GM21825 (cell line): Measurements from ENCODE around the gene MEX3C.

Experiments
- ATAC-seq: cut with Tn5 transposase; IDR thresholded peaks from one replicate; pipeline ENCODE4 v1.9.1; 2021; ENCODE audit warnings: mild to moderate bottlenecking, moderate library complexity; ENCODE audit not compliant: unreplicated experiment

MEX3C gene

DNA sequence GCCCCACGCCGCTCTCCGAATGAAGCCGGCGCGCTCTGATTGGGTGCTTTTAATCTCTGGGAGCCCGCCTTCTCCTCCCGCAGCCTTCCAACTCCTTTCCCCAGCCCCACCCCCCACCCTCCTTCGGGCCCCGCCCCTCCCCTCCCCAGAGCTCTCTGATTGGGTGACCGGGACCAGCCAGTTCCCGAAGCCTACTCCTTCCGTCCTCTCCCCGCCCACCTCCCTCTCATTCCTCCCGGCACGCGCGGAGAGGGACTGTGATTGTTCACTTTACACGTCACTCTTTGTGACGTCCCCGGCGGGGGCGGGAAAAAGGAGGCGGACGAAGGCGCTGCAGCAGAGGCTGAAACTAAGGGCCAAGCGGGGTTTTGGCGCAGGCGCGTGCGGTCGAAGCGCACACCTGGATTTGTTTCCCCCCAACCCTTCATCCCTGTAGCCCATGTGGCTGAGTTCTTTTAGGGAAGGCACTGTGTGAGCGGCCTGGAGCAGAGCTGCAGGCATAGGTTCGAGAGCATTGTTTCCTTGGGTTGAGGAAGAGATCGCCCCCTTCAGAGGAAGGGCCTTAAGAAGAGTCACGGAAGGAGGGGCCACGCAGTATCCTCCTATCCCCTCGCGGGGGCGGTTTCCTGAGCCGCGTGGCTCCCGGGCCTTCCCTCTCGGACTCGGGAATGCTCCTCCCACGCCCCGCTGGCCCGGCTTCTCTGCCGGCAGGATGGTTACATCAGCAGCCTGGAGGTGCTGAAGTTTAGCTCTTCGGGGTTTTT lies at the start of gene MEX3C:
Gene MEX3C, minus strand, starts transcription at position 21 of the 764 bp plus-strand sequence. CDS start 361 bp downstream, outside the sequence.
- ATAC-seq: peak; percentile 79

DNA sequence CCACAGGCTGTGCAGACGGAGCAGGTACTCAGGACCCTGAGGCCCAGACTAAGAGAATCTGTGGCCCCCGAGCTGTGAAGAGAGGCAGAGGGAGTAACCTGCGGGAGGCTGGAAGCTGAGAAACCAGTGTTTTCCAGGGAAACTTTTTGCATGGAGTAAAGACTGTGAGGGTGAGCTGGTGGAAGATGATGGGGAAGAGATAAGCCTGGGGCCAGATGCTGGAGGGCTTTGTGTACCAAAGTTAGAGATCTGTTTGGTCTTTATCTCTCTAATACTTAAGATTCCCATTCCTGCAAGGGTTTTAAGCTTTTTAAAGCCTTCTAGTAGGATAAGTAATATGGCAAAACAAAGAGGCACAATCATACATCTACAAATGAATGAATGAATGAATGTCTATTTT lies 43.7 kb upstream of the MEX3C start:
- ATAC-seq: no peak

DNA sequence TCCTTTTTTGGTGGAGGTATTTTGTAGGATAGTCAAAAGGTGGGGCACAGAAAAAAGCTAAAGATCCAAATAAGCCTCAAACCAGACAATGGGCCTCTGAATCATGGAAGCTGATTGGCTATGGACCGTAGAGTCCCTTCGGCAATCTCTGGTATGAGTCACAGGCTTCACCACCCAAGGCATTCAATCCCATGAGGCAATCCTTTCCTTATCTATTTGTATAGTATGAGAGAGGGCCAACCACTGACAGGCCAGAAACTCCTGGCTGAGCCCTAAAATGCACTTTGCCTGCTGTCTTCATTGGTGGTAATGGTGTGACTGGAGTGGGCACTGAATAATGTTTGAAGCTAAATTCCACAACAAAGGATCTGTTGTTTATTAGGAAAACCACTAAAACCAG lies 38.7 kb upstream of the MEX3C start:
- ATAC-seq: no peak

DNA sequence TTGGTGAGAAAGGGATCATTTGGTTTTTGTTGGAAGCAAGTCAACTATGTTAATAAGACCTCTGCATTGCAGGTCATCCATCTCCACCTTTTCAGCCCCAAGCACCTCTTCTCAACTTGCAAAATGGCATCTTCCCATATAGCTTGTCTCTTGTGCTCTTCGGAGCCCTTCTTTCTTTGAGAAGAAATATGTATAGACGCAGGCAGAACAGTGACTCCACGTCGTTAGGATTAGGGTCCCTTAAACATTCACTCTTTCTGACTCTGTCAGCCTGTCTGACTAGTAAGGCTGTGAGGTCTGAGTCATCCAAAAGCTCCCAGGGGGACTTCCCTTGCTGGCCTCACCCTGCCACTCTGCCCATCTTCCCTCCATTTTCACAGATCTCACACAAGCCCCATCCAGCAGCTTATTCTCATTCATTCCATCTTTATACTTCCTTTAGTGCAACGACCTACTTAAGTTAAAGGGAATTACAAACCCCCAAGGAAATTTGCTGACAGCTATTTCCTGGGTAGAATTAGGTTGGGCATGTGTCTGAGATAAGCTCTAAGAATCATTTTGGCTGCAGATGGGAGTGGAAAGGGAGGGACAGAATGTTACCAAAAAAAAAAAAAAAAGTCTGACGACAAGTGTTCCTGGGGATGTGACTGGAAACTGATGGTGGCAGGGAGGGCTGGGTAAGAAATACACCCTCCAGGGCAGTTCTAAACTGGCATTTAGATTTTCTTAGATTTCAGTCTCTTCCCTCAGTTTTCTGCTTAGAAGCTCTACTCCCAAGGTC lies 37.7 kb upstream of the MEX3C start:
- peak; percentile 91 for ATAC-seq

DNA sequence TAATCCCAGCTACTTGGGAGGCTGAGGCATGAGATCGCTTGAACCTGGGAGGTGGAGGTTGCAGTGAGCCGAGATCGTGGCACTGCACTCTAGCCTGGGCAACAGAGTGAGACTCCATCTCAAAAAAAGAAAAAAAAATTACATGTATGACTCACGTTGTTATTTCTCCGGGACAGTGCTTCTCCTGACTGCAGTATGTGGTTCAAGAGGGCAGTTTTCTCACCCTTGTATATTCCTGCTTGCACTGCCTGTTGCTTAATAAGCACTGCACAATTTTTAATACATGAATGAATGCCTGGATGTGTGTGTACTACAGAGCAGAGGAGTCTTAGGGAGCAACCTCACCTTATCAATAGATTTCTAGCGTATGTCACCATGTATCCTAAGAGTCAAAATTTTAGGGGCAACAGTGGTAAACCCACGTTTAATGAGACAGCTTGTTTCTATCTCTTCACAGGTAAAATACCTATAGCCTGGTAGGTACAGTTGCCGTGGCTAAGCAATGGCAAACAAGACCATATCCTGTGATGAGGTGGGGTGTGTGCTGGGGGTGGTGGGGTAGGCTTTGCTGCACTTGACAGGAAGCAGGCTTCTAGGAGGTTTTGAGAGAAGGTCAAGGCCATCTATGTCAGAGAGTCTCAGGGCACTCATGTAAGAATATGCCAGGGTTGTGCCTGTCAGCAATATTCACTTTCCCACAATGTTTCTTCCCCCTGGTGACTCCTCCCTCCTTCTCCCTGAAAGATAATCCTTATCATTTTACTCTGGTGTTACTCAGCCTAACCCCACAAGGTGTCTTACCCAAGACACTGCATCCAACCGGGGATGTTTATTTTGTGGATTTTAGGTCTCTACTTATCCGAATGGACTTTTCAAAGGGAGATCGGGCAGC lies 36.9 kb upstream of the MEX3C start:
- ATAC-seq: no peak

DNA sequence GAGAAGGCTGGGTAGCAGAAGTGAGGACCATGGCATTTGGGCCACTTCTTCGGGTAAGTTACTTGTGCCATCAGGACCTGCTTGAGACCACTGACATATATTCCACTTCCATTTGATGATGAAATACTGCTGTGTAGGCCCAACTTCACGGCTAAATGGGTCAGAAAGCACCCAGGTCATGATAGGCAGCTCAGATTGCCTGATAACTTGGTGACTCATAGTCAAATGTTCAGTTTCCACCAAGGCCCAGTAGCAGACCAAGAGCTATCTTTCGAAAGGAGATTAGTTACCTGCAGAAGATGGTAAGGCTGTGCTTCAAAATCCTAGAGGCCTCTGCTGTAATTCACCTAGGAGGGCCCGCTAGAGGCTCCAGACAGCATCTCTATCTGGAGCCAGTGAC lies 31.8 kb upstream of the MEX3C start:
- no peak for ATAC-seq

DNA sequence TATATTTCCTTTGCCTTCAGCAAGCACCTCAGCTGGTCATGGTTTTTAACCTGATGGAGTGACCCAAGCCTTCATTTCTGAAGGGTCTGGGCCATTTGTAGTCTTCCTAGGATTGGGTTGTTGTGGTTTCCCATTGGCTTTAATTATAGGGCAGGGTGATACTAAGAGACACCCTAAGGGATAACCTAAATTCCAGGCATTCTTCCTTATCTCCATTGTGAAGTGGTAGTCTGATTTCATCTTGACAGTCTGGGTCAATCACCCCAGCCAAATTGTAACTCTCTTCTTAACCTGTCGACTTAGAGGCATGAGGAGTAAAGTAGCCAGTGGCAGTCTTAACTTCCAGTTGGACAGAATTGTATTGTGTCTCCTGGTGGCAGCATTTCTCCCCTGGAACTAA lies 30.2 kb upstream of the MEX3C start:
- no peak for ATAC-seq

DNA sequence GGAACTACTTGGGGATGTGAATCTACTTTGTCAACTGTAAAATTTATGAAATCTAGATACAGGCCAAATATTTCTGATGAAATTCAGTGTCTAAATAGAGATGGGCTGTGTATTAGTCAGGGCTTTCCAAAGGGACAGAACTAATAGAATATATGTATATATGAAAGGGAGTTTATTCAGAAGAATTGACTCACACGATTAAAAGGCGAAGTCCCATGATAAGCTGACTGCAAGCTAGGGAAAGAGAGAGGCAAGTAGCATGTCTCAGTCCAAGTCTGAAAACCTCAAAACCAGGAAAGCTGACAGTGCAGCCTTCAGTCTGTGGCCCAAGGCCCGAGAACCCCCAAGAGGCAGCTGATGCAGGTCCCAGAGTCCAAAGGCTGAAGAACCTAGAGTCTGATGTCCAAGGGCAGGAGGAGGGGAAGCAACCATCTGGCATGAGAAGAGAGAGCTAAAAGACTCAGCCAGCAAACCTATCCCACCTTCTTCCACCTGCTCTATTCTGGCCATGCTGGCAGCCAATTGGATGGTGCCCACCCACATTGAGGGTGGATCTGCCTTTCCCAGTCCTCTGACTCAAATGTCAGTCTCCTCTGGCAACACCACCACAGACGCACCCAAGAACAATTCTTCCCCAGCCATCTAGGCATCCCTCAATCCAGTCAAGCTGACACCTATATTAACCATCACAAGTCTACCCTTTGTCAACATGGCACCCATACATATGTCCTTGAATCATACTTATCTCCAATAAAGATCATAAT lies 29.3 kb upstream of the MEX3C start:
- ATAC-seq: no peak

DNA sequence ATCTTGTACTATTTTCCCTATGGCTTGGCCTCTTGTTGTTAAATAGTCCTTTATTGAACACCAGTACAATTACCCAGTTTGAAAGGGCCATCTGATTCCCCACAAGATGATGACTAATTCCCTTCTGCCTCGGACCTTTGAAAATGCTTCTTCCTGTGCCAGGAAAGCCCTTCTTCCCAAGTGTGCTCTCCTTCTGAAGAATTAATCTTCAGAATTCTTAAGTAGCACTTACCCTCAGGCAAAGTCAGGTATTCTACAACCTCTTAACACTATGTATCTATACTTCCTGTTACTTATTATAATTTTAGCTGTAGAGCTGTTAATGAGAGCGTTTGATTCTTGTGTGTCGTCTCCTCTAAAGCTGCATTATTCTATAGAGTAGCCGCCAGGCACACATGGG lies 28.6 kb upstream of the MEX3C start:
- ATAC-seq: no peak

DNA sequence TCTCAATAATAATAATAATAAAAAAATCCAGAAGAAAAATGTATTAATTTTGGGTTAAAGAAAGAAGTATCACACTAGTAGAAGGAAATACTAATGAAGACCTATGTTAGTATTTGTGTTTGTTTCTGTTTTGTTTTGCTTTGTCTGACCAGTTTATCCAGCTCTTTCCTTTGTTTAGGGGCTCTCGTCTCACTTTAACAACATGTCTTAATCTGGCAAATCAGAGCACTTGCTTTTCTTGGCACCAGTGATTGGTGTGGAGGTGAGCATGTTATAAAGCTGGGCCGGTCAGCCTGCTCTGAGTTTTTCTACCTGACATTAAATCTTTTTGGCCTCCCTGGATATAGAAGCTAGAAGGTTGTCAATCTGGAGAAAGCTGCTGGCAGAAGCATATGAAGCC lies 15.1 kb upstream of the MEX3C start:
- no peak for ATAC-seq

DNA sequence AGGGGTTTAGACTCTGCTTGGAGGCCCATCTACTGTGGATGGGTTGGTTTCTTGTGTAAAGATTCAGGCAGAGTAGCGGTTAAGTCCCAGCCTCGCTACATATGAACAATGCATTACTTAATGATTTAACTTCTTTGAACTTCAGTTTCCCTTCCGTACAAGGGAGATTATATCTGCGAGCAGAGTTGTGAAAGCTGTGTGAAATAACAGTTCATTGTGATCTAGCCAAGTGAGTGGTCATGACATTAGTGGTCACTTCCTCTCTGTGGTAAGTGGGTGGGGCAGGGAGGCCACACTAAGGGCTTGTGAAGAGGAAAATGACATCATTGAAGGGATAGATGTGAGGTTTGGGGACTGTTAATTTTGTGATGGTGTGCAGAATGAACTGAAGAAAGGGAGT lies 14.1 kb upstream of the MEX3C start:
- ATAC-seq: peak; percentile 93

DNA sequence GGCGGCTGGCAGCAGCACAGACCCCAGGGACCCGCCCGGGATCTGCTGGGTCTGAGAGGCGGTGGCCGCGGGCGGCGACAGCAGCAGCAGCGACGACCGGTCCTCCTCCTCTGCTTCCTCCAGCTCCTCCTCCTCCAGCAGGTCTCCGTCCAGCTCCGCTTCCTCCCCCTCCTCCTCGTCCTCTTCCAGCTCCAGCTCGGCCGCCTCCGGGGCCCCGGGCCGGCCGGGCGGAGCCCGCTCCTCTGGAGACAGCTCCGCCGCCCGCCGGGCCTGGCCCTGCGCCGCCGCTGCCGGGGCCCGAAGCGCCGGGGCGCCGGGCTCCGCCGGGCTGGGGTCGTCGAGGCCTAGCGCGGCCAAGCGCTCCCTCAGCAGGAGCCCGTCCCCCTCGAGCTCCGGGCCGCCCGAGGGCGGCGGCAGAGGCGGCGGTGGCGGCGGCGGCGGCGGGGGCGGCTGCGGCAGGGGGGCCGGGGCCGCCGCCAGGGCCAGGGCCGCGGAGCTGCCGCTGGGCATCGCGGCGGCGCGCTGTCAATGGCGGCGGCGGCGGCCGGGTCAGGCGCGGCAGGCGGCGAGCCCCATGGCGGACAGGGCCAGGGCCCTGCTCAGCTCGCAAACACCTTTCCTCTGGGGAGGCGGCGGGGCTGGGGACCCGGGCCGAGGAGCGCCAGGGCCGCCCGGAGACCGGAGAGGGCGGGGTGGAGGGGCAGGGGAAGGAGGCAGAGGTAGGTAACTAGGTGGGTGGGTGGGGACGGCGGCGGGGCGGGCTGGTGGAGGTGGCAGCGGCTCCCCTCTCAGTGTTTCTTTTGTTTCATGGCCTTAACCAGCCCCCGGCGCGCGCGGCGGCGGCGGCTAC lies 445 bp downstream of the MEX3C start:
- peak; percentile 2 for ATAC-seq

DNA sequence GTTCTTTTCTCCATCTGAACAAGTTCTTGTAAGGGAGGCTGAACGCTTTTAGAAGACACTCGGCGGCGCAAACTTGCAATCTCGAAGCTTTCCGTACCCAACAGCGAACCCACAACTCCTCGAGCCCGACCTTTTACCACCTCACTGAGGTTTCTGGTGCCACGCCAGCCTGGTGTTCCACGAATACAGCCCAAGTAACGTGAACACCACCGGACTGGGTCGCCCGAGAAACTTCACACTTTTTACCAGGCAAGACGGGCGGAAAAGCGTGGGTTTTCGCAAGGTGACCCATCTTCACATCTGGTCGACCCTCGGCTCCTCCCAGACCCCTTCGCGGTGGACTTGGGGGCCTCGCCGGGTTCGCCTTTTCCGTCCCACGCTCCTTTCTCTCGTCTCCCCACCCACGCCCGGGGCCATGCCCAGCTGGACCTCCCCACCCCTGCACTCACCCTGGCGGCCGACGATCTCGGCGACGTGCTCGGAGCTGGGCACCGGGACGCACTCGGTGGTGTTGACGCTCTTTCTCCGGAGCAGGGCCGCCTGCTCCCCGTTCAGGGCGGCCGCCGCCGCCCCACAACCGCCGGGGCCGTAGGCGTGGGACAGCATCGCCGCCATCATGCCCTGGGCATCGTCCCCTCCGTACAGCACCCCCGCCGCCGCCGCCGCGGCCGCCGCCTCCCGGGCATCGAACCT lies 1.2 kb downstream of the MEX3C start:
- ATAC-seq: peak; percentile 1

DNA sequence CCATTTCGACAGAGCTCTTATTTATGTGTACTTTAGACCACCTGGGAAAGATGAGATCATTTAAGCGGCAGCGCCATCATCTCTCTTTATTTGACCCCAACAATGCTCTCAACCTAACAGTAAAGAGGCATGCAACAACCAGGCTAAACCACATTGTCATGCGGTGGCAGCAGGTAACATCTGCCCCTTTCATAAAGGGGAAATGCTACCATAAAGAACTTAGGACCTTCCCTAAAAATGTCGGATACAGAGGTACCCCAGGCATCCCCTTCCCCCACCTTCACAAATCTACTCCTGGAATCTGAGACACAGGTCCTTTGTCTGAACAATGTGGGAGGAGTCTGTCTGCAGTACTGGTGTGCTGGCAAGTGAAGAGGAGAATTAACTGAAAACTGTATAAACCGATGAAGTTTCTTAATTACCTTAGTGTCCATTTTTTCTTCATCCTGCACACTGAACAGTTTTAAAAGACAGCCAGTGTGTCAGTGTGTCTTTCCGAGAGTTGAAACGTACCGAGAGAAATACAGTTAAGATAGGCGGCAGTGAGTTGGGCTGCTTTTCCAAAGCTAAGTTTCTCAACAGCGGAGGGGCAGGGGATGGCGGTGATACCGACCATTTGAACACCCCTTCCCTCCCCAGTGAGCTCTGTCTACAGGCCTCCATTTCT lies 1.9 kb downstream of the MEX3C start:
- ATAC-seq: no peak

DNA sequence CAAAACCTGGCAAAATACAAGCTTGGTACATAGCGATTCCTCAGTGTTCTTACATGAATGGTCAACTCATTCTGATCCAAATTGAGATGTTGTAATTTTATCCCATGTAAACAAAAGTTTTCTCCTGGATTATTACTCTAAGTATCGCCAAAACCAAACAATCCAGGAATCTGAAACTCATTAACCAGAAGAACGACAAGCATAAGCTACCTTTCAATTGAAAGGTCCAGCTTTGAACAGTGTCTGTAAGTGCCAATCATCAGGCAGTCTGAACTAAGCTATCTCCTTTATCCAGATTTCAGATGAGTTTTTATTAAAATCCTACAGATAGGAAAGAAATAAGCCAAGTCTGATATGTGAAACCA lies 2.4 kb downstream of the MEX3C start:
- no peak for ATAC-seq

DNA sequence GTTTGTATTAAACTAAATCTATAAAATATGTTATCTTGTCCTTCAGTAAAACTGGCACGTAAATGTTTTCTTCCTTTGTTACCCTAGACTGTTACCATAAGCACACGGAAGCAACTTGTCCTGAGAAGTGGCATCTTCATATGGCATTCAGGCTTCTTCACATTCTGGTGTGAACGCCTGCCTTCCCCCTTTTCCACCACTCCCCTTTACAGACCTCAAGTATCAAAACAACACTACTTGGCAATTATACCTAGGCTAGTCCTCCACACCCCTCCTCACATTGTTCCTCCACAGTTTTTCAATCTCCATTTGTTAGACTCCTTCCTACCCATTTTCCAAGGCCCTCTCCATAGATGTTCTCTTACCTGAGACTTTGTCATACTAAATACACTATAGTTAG lies 2.9 kb downstream of the MEX3C start:
- no peak for ATAC-seq

DNA sequence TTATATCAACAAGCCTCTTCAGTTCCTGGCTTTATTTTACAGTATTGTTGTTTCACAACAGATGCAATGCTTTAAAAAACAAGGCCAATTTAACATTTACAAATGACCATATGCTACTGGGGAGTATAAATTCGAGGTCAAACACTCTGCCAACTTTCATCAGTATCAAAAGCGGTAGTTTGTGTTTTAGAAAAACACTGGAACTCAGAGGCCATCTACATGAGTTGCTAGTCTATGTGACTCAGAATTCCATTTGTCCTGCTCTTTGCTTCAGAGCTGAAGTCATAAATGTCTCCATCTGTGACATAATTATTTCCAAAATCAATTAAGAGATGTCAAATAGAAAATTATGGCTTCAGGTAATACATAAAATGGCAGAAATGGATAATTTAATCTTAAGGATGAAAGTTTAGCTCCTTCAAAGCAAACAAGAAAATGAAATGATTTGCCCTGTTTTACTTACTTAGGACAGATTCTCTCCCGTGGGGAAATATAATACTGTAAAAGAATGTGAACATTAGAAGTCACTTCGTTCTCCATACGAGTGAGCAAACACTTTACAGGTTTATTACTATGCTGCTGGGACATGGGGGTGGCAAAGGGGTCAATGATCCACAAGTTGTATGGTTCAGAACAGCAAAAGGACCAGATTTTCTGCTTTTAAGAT lies 3.7 kb downstream of the MEX3C start:
- no peak for ATAC-seq

DNA sequence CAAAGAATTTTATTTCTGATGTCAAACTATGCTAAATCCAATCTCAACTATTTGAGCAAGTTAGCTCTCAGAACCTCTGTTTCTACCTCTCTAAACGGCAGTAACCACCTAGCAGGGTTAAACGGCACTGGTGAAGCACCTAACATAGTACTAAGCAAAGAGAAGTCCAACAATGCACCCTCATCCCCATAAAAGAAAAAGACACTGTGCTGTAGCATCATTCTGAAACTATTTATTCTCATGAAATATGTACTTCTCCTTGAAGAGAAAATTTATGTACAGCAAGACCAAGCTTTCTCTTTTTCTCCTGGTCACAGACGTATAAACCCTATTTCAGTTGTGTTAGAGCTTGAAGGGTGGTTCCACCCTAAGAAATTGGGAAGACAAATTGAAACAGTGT lies 4.8 kb downstream of the MEX3C start:
- ATAC-seq: no peak
